HepG2 (cell line): Measurements from ENCODE around the gene AANAT. TPM values are rescaled to one million over a fixed set of nuclear protein-coding genes. Genes with fewer than 3 reads are reported as not detected.

ENCODE experiments used
- ATAC-seq: fragments of 200-7000 bp; cut with Tn5 transposase; 3 replicates; pipeline ENCODE4 v1.9.1; 2020; ENCODE audit warnings: mild to moderate bottlenecking, moderate library complexity
- BruUV-seq: library from RNA; stranded (reverse); fragments of 400-500 nt; replicated peaks from 2 replicates; lab custom pipeline; 2021; lab: Mats Ljungman, UMichigan
- CTCF ChIA-PET: fragments of 300-600 bp; formaldehyde crosslinking; extraction: SDS; loops from one replicate; lab custom pipeline; 2021; ENCODE audit warnings: low total read pairs, inconsistent platforms, low intra/inter-chr PET ratio; lab: Yijun Ruan, JAX
- POLR2A ChIA-PET: fragments of 350-600 bp; sonication (Branson Sonifier 250); formaldehyde crosslinking; loops from one replicate; lab custom pipeline; 2020; ENCODE audit warnings: antibody characterized with exemption, inconsistent platforms; lab: Yijun Ruan, JAX
- DNase-seq: peaks from one replicate; pipeline ENCODE4 v3.0.0-alpha.2; 2015; ENCODE audit warnings: low spot score
- FAIRE-seq: peaks from 3 replicates; lab custom pipeline; 2011; peaks lifted over from hg19 to GRCh38; lab: Jason Lieb, UNC
- H2AFZ ChIP-seq: one replicate; pipeline ENCODE4 v1.6.1; 2011; ENCODE audit warnings: low read length, inconsistent platforms
- H3K27ac ChIP-seq: fragments of 300-600 bp; 3 replicates; pipeline ENCODE4 v1.8.0; 2011; ENCODE audit warnings: mixed run types, mild to moderate bottlenecking, mixed read lengths, low read length, inconsistent platforms; ENCODE audit not compliant: insufficient read depth; ENCODE audit errors: extremely low read length
- H3K27me3 ChIP-seq, 2 experiments: fragments of 200-600 bp in 1 of 2; 2 replicates in 1 of 2; 3 replicates in 1 of 2; pipeline versions ENCODE4 v1.6.0 to v1.8.0; 2011; ENCODE audit warnings: low read length in 2 of 2, mild to moderate bottlenecking in 2 of 2, moderate library complexity in 2 of 2, inconsistent platforms in 1 of 2; ENCODE audit not compliant: insufficient read depth in 2 of 2, control insufficient read depth in 1 of 2
- H3K36me3 ChIP-seq, 2 experiments: fragments of 200-600 bp in 1 of 2; replicated peaks in 1 of 2; 2 replicates in 1 of 2; 3 replicates in 1 of 2; pipeline versions ENCODE4 v1.5.1 to v1.8.0; 2011; ENCODE audit warnings: low read length in 2 of 2, inconsistent platforms in 1 of 2; ENCODE audit not compliant: insufficient read depth in 2 of 2, control insufficient read depth in 1 of 2
- H3K4me1 ChIP-seq: 2 replicates; pipeline ENCODE4 v1.5.1; 2012; ENCODE audit warnings: low read length, inconsistent platforms; ENCODE audit not compliant: insufficient read depth
- H3K4me2 ChIP-seq: 2 replicates; pipeline ENCODE4 v1.6.0; 2011; ENCODE audit warnings: low read depth, low read length, inconsistent platforms
- H3K4me3 ChIP-seq, 3 experiments: fragments of 200-600 bp in 1 of 3; sonication (generic), shearing (Covaris generic) in 1 of 3; replicated peaks in 1 of 3; 2 replicates each; pipeline ENCODE4 v1.5.1; 2011 to 2016; ENCODE audit warnings: low read length in 3 of 3, inconsistent platforms in 2 of 3, low read depth in 2 of 3, mild to moderate bottlenecking in 2 of 3, control low read depth in 1 of 3, mixed read lengths in 1 of 3; ENCODE audit not compliant: insufficient read depth in 1 of 3
- H3K79me2 ChIP-seq: one replicate; pipeline ENCODE4 v1.6.1; 2011; ENCODE audit warnings: low read length, inconsistent platforms; ENCODE audit not compliant: insufficient read depth
- H3K9ac ChIP-seq: 2 replicates; pipeline ENCODE4 v1.6.0; 2011; ENCODE audit warnings: mild to moderate bottlenecking, low read depth, low read length, inconsistent platforms; ENCODE audit not compliant: insufficient read depth
- H3K9me3 ChIP-seq: 2 replicates; pipeline ENCODE4 v1.5.1; 2012; ENCODE audit warnings: mild to moderate bottlenecking, low read length
- H4K20me1 ChIP-seq: 2 replicates; pipeline ENCODE4 v1.6.0; 2011; ENCODE audit warnings: inconsistent platforms, mild to moderate bottlenecking, low read length, moderate library complexity; ENCODE audit not compliant: insufficient read depth
- MED13 ChIP-seq: sonication (generic); formaldehyde crosslinking; IDR thresholded peaks from 2 replicates; pipeline ENCODE4 v1.5.0; 2020; ENCODE audit warnings: missing genetic modification reagents
- MEF2D ChIP-seq: sonication (generic); formaldehyde crosslinking; IDR thresholded peaks from 2 replicates; pipeline ENCODE4 v1.5.1; 2020; ENCODE audit warnings: mild to moderate bottlenecking, missing genetic modification reagents
- MXD4 ChIP-seq: IDR thresholded peaks from 2 replicates; pipeline ENCODE4 v1.6.1; 2016; ENCODE audit warnings: mild to moderate bottlenecking, missing biosample characterization, missing genetic modification reagents
- NFATC3 ChIP-seq: sonication (generic); formaldehyde crosslinking; IDR thresholded peaks from 2 replicates; pipeline ENCODE4 v1.5.1; 2020; ENCODE audit warnings: mild to moderate bottlenecking, missing genetic modification reagents
- NFYB ChIP-seq: sonication (generic); formaldehyde crosslinking; IDR thresholded peaks from 2 replicates; pipeline ENCODE4 v1.4.0; 2020; ENCODE audit warnings: missing genetic modification reagents
- RCOR2 ChIP-seq: IDR thresholded peaks from 2 replicates; pipeline ENCODE4 v1.6.1; 2016; ENCODE audit warnings: missing biosample characterization, missing genetic modification reagents
- SRSF4 ChIP-seq: fragments of 200-400 bp; formaldehyde crosslinking; IDR thresholded peaks from one replicate; pipeline ENCODE4 v1.6.1; 2018; ENCODE audit warnings: mild to moderate bottlenecking, low read depth, low read length, moderate library complexity; ENCODE audit not compliant: poor library complexity, severe bottlenecking
- ZNF207 ChIP-seq: fragments of 450-650 bp; IDR thresholded peaks from 2 replicates; pipeline ENCODE4 v1.6.1; 2016; ENCODE audit warnings: antibody characterized with exemption, borderline replicate concordance
- ZNF484 ChIP-seq: sonication (generic); formaldehyde crosslinking; IDR thresholded peaks from 2 replicates; pipeline ENCODE4 v1.5.1; 2020; ENCODE audit warnings: mild to moderate bottlenecking, low read depth, missing genetic modification reagents, borderline replicate concordance
- ZNF790 ChIP-seq: sonication (generic); formaldehyde crosslinking; IDR thresholded peaks from 2 replicates; pipeline ENCODE4 v1.8.0; 2022; ENCODE audit warnings: missing genetic modification reagents, mild to moderate bottlenecking, borderline replicate concordance
- WGBS: methylation state at CpG from one replicate; pipeline ENCODE4 v1.1.6; 2017; ENCODE audit warnings: low lambda C conversion rate; 5-methylcytosine and 5-hydroxymethylcytosine counted together
- in situ Hi-C: cut with HindIII; loops from 2 replicates; pipeline ENCODE4 v1.10.0; 2017; ENCODE audit warnings: low pct_unique_long_range_greater_than_20kb; ENCODE audit not compliant: extremely low pct_ligation_motif_present
- intact Hi-C: fragments of 100-400 bp; cut with micrococcal nuclease; formaldehyde crosslinking; loops from one replicate; pipeline ENCODE4 v1.10.0; 2022; ENCODE audit not compliant: unreplicated experiment
- polyA plus RNA-seq, 8 experiments: library from polyadenylated mRNA; depleted of rRNA in 3 of 8; stranded (reverse) in 7 of 8; unstranded in 1 of 8; fragments of >200 nt; fragmentation: Illumina TruSeq in 4 of 8; extraction: Trizol in 4 of 8; gene quantifications; 2 replicates each; pipeline versions ENCODE4 v1.2.1 to v1.2.3, GENCODE V29; 2011 to 2016; ENCODE audit warnings: low read depth in 4 of 8, missing spikeins in 1 of 8, mixed read lengths in 1 of 8; ENCODE audit not compliant: insufficient read depth in 1 of 8
- total RNA-seq, 5 experiments: library from RNA; depleted of rRNA; stranded (reverse); fragments of >200 nt; fragmentation: Illumina TruSeq; extraction: Trizol; gene quantifications; 2 replicates each; pipeline ENCODE4 v1.2.3, GENCODE V29; 2016; ENCODE audit warnings: low read depth in 1 of 5
- TF ChIP-seq, protein P1 (sequence below): sonication (generic); formaldehyde crosslinking; IDR thresholded peaks from 2 replicates; pipeline ENCODE4 v1.5.0; 2020; ENCODE audit warnings: mild to moderate bottlenecking, missing genetic modification reagents, borderline replicate concordance
- TF ChIP-seq, protein P2 (sequence below): sonication (generic); formaldehyde crosslinking; IDR thresholded peaks from 2 replicates; pipeline ENCODE4 v1.5.1; 2020; ENCODE audit warnings: missing genetic modification reagents, mild to moderate bottlenecking, borderline replicate concordance

AANAT gene
- total and polyA plus RNA-seq, 2 of the 13 experiments (the other 11 are each of a cell fraction or from before 2014, with no cell fraction given): 0.07 TPM; not detected in 1

DNA sequence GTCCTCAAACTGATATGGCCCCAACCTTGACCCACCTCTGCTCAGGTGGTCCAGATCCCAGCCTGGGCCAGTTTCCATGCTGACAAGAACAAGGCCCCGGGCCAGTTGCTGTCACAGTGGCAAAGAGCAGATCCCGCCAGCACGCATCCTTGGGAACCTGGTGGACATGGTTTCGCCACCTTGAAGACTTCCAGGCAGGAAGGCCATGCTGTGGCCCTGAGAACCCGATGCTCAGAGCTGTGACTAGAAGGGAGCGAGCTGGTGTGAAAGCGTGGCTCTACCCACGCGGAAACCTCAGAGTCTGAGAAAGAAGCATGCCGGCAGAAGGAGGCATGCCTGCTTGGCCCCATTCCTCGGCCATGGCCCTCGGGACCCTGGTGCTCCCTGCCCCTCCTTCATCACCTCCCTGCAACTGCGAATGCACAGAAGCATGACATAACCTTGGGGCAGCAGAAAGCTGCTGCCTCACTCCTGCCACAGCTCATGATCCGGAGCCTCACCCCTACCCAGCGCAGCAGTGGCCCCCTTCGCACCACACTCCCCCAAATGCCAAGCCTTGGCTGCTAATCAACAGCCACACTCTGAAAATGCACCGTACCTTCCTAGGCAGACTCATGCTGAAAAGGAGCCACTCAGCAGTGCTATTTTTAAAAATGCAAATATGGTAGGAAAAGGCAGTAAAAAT lies 47.7 kb upstream of the AANAT start (continued):
- TF ChIP-seq, protein P1, sequence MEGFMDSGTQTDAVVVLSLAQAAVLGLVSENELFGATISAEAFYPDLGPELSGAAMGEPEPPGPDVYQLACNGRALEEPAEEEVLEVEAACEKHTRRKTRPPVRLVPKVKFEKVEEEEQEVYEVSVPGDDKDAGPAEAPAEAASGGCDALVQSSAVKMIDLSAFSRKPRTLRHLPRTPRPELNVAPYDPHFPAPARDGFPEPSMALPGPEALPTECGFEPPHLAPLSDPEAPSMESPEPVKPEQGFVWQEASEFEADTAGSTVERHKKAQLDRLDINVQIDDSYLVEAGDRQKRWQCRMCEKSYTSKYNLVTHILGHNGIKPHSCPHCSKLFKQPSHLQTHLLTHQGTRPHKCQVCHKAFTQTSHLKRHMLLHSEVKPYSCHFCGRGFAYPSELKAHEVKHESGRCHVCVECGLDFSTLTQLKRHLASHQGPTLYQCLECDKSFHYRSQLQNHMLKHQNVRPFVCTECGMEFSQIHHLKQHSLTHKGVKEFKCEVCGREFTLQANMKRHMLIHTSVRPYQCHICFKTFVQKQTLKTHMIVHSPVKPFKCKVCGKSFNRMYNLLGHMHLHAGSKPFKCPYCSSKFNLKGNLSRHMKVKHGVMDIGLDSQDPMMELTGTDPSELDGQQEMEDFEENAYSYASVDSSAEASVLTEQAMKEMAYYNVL: no peak
- TF ChIP-seq, all 625 proteins: peak for 5

- no peak for DNase-seq
- ATAC-seq: no peak
- peaks cover 10 to 27% of the 10 kb centered on the region in 2 experiments; a peak in 4 of 5 replicates for H3K36me3 ChIP-seq
- intact Hi-C loops: no loop called here
- ChIA-PET CTCF (no interaction called here), POLR2A (no interaction called here)
- TF ChIP-seq NFYB (CRISPR knock-in tag): no peak
- TF ChIP-seq, protein P2, sequence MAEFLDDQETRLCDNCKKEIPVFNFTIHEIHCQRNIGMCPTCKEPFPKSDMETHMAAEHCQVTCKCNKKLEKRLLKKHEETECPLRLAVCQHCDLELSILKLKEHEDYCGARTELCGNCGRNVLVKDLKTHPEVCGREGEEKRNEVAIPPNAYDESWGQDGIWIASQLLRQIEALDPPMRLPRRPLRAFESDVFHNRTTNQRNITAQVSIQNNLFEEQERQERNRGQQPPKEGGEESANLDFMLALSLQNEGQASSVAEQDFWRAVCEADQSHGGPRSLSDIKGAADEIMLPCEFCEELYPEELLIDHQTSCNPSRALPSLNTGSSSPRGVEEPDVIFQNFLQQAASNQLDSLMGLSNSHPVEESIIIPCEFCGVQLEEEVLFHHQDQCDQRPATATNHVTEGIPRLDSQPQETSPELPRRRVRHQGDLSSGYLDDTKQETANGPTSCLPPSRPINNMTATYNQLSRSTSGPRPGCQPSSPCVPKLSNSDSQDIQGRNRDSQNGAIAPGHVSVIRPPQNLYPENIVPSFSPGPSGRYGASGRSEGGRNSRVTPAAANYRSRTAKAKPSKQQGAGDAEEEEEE (CRISPR knock-in tag): no peak
- no peak for TF ChIP-seq ZNF790
- TF ChIP-seq MXD4 (CRISPR knock-in tag): no peak
- TF ChIP-seq SRSF4: no peak
- no peak for TF ChIP-seq RCOR2 (CRISPR knock-in tag)
- TF ChIP-seq ZNF484 (CRISPR knock-in tag): no peak
- no peak for TF ChIP-seq MEF2D (CRISPR knock-in tag)
- no peak for TF ChIP-seq MED13 (CRISPR knock-in tag)
- TF ChIP-seq ZNF207: no peak
- TF ChIP-seq NFATC3 (CRISPR knock-in tag): no peak
- H4K20me1 ChIP-seq: peaks cover 38% of the 10 kb centered on the region; the same call in 1 of the 2 replicates
- no peak overlapping the region for H3K27ac ChIP-seq
- 91% methylated on average over 10 of the region's 10 CpGs for WGBS
- H2AFZ ChIP-seq: no peak overlapping the region
- no peaks in the 10 kb centered on the region for H3K4me1 ChIP-seq
- no TSS peak for BruUV-seq
- H3K4me2 ChIP-seq: no peak overlapping the region
- in situ Hi-C loops: no loop called here
- no peak overlapping the region for H3K9ac ChIP-seq
- no peaks in the 10 kb centered on the region for H3K27me3 ChIP-seq
- peaks cover 74% of the 10 kb centered on the region for H3K79me2 ChIP-seq
- no peak overlapping the region for H3K4me3 ChIP-seq
- no peaks in the 10 kb centered on the region for H3K9me3 ChIP-seq
- FAIRE-seq: no peak
Observed at GRCh38 chr17:76420356-76421043, 46.9 kb upstream of the AANAT start.
